ENCODE data around the gene VSIR. TPM values are rescaled to one million over a fixed set of nuclear protein-coding genes. Genes with fewer than 3 reads are reported as not detected.

The VSIR gene
- total and polyA plus RNA-seq, 9 of the 15 experiments (the other 6 are each of a cell fraction or from before 2014, with no cell fraction given) = 0.14 to 20.5 (median 9.3) TPM

DNA sequence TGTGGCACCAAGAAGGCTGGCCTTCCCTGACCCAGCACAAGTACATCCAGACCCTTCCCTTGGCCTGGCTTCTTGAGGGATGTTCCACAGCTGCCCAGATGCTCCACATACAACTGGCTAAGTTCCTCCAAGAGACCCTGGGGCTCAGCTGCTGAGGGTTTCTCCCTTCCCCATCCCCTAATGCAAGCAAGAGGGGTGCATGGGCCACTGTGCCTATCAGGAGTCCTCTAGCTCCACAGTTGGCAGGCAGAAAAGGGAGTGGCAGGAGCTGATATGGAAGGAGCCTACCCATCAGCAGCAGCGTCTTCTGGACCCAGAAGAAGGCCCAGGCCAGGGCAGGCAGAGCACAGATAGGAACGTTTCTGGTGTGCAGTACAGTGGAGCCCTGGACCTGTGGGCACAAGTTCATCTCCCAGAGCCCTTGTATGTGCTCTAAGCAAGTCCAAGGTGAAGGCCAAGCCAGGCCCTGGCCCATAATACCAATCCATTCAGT, 26.2 kb downstream of the VSIR start (continued):
- TF ChIP-seq HMG20B (CRISPR knock-in tag; IDR thresholded peaks at IDR 0.05) (0 out of 2 replicates have a peak, but pooled peaks have one; percentile 11), ARID4B (CRISPR knock-in tag; IDR thresholded peaks at IDR 0.05) (no peak), NBN (IDR thresholded peaks at IDR 0.05; ENCODE audit: low read depth) (no peak), PCBP2 (IDR thresholded peaks at IDR 0.05; ENCODE audit: low read depth, low read length, poor library complexity, severe bottlenecking) (no peak), GTF2F1 (IDR thresholded peaks at IDR 0.05; ENCODE audit: low read depth, low read length) (0 out of 2 replicates have a peak, but pooled peaks have one; percentile 24), MXI1 (IDR thresholded peaks at IDR 0.05; ENCODE audit: low read depth, low read length) (no peak), ZNF785 (CRISPR knock-in tag; IDR thresholded peaks at IDR 0.05) (no peak), KLF10 (CRISPR knock-in tag; IDR thresholded peaks at IDR 0.05) (0 out of 2 replicates have a peak, but pooled peaks have one; percentile 4), GTF2E2 (tag; IDR thresholded peaks at IDR 0.05) (no peak)
- TF ChIP-seq, protein P1, sequence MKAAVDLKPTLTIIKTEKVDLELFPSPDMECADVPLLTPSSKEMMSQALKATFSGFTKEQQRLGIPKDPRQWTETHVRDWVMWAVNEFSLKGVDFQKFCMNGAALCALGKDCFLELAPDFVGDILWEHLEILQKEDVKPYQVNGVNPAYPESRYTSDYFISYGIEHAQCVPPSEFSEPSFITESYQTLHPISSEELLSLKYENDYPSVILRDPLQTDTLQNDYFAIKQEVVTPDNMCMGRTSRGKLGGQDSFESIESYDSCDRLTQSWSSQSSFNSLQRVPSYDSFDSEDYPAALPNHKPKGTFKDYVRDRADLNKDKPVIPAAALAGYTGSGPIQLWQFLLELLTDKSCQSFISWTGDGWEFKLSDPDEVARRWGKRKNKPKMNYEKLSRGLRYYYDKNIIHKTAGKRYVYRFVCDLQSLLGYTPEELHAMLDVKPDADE (conservative IDR thresholded peaks at IDR 0.05; ENCODE audit: control insufficient read depth, low read depth, low read length) = no peak
- TF ChIP-seq, protein P2, sequence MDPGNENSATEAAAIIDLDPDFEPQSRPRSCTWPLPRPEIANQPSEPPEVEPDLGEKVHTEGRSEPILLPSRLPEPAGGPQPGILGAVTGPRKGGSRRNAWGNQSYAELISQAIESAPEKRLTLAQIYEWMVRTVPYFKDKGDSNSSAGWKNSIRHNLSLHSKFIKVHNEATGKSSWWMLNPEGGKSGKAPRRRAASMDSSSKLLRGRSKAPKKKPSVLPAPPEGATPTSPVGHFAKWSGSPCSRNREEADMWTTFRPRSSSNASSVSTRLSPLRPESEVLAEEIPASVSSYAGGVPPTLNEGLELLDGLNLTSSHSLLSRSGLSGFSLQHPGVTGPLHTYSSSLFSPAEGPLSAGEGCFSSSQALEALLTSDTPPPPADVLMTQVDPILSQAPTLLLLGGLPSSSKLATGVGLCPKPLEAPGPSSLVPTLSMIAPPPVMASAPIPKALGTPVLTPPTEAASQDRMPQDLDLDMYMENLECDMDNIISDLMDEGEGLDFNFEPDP (CRISPR knock-in tag; IDR thresholded peaks at IDR 0.05) = no peak
- TF ChIP-seq, protein P3, sequence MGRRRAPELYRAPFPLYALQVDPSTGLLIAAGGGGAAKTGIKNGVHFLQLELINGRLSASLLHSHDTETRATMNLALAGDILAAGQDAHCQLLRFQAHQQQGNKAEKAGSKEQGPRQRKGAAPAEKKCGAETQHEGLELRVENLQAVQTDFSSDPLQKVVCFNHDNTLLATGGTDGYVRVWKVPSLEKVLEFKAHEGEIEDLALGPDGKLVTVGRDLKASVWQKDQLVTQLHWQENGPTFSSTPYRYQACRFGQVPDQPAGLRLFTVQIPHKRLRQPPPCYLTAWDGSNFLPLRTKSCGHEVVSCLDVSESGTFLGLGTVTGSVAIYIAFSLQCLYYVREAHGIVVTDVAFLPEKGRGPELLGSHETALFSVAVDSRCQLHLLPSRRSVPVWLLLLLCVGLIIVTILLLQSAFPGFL (CRISPR knock-in tag; IDR thresholded peaks at IDR 0.05) = no peak
- TF ChIP-seq, protein P4, sequence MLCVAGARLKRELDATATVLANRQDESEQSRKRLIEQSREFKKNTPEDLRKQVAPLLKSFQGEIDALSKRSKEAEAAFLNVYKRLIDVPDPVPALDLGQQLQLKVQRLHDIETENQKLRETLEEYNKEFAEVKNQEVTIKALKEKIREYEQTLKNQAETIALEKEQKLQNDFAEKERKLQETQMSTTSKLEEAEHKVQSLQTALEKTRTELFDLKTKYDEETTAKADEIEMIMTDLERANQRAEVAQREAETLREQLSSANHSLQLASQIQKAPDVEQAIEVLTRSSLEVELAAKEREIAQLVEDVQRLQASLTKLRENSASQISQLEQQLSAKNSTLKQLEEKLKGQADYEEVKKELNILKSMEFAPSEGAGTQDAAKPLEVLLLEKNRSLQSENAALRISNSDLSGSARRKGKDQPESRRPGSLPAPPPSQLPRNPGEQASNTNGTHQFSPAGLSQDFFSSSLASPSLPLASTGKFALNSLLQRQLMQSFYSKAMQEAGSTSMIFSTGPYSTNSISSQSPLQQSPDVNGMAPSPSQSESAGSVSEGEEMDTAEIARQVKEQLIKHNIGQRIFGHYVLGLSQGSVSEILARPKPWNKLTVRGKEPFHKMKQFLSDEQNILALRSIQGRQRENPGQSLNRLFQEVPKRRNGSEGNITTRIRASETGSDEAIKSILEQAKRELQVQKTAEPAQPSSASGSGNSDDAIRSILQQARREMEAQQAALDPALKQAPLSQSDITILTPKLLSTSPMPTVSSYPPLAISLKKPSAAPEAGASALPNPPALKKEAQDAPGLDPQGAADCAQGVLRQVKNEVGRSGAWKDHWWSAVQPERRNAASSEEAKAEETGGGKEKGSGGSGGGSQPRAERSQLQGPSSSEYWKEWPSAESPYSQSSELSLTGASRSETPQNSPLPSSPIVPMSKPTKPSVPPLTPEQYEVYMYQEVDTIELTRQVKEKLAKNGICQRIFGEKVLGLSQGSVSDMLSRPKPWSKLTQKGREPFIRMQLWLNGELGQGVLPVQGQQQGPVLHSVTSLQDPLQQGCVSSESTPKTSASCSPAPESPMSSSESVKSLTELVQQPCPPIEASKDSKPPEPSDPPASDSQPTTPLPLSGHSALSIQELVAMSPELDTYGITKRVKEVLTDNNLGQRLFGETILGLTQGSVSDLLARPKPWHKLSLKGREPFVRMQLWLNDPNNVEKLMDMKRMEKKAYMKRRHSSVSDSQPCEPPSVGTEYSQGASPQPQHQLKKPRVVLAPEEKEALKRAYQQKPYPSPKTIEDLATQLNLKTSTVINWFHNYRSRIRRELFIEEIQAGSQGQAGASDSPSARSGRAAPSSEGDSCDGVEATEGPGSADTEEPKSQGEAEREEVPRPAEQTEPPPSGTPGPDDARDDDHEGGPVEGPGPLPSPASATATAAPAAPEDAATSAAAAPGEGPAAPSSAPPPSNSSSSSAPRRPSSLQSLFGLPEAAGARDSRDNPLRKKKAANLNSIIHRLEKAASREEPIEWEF (CRISPR knock-in tag; IDR thresholded peaks at IDR 0.05) = no peak; the same call in 1 of the 2 replicates
